Spleen (tissue), 7 donors: ENCODE results near the gene NR2C1.

Source experiments
- CTCF ChIP-seq, 11 experiments: fragments of 200-600 bp in 7 of 11; fragments of 450-650 bp in 4 of 11; sonication (generic) in 4 of 11; IDR thresholded peaks in 8 of 11; conservative IDR thresholded peaks in 3 of 11; 1 replicate in 7 of 11; 2 replicates in 4 of 11; pipeline versions ENCODE4 v1.4.0 to v1.8.0; 2016 to 2021; ENCODE audit warnings: antibody characterized with exemption in 11 of 11, inconsistent platforms in 4 of 11, mild to moderate bottlenecking in 1 of 11
- POLR2A ChIP-seq, 3 donors: fragments of 450-650 bp; IDR thresholded peaks; one replicate each; pipeline ENCODE4 v1.5.1; 2017; ENCODE audit warnings: antibody characterized with exemption in 3 of 3, mild to moderate bottlenecking in 1 of 3
- donor health status: DM: no; HTN: no; CAD: no; lungs with moderate emphysema.
- donor health status: DM: no; HTN: no; CAD: no.
- donor health status: DM: no; HTN: no; CAD: no.

- TF ChIP-seq CTCF (IDR thresholded peaks at IDR 0.05 in 8 of 11, conservative IDR thresholded peaks at IDR 0.05 in 3 of 11) (no peak), POLR2A (IDR thresholded peaks at IDR 0.05) (peak in 1 of 3 donors; percentile 58)
These were observed 70.1 kb downstream of the NR2C1 start, which contains the start of gene NDUFA12 for GRCh38 chr12:95003213-95003920.
